ENCODE data around the gene GPX5. TPM values are rescaled to one million over a fixed set of nuclear protein-coding genes. Genes with fewer than 3 reads are reported as not detected.

Gene GPX5
- total RNA-seq, 1 experiment from 2014 or later = not detected

GRCh38 chr6:28555136-28555535 is 29.5 kb downstream of the GPX5 start:
- DNase-seq (ENCODE audit: low spot score) = no peak

GRCh38 chr6:28558629-28559028 is 32.9 kb downstream of the GPX5 start:
- no peak for DNase-seq (ENCODE audit: low spot score)

GRCh38 chr6:28563430-28564095 is 37.9 kb downstream of the GPX5 start:
- no peak for DNase-seq (ENCODE audit: low spot score)

- DNase-seq (ENCODE audit: low spot score) = no peak
Observed at GRCh38 chr6:28565823-28566526, 40.3 kb downstream of the GPX5 start.

GRCh38 chr6:28566527-28567252 is 41.0 kb downstream of the GPX5 start:
- no peak for DNase-seq (ENCODE audit: low spot score)

- no peak for DNase-seq (ENCODE audit: low spot score)
Observed at GRCh38 chr6:28567506-28567905, 41.8 kb downstream of the GPX5 start.

- DNase-seq (ENCODE audit: low spot score) = no peak
Observed at GRCh38 chr6:28568515-28569108, 42.9 kb downstream of the GPX5 start.

GRCh38 chr6:28569748-28570147 is 44.1 kb downstream of the GPX5 start:
- DNase-seq (ENCODE audit: low spot score) = no peak

- DNase-seq (ENCODE audit: low spot score) = peak; percentile 9
Observed at GRCh38 chr6:28580475-28580874, 54.8 kb downstream of the GPX5 start.

GRCh38 chr6:28583463-28583862 is 57.8 kb downstream of the GPX5 start:
- no peak for DNase-seq (ENCODE audit: low spot score)

Other genes with a start within 250 kb of the GPX5 start
- gene PGBD1, start 244.3 kb upstream of the GPX5 start, total RNA-seq (2014; rRNA removed; shearing (Covaris generic)) = 0.97 and 1.2 TPM in 2 replicates
- gene ZSCAN31, start 189.7 kb upstream of the GPX5 start, total RNA-seq (2014; rRNA removed; shearing (Covaris generic)) = 3.1 and 6.4 TPM in 2 replicates
- 0.53 and 0.60 TPM in 2 replicates for gene ZKSCAN3, start 175.9 kb upstream of the GPX5 start, total RNA-seq (2014; rRNA removed; shearing (Covaris generic))
- gene ZSCAN12, start 126.1 kb upstream of the GPX5 start, total RNA-seq (2014; rRNA removed; shearing (Covaris generic)) = 2.1 TPM in 2 replicates
- gene ZSCAN23, start 82.4 kb upstream of the GPX5 start, total RNA-seq (2014; rRNA removed; shearing (Covaris generic)) = 0.64 and 1.1 TPM in 2 replicates
- not detected in 2 replicates for gene GPX6, start 10.1 kb upstream of the GPX5 start, total RNA-seq (2014; rRNA removed; shearing (Covaris generic))